Neural cell (in vitro differentiated cells): Measurements from ENCODE around the gene PRKG1. TPM values are rescaled to one million over a fixed set of nuclear protein-coding genes. Genes with fewer than 3 reads are reported as not detected.

ENCODE experiments used
- H2AFZ ChIP-seq: fragments of 200-600, 300-800 bp; sonication (generic), shearing (Covaris generic); 2 replicates; pipeline ENCODE4 v1.6.0; 2014; ENCODE audit warnings: low read depth, mild to moderate bottlenecking, antibody characterized with exemption, low read length, moderate library complexity
- H3F3A ChIP-seq: fragments of 200-600 bp; shearing (Covaris generic); 2 replicates; pipeline ENCODE4 v1.6.1; 2016; ENCODE audit warnings: mild to moderate bottlenecking, moderate library complexity, mixed read lengths, antibody characterized with exemption, low read length; ENCODE audit not compliant: insufficient read depth, poor library complexity, severe bottlenecking
- H3K27ac ChIP-seq: fragments of 200-600, 300-800 bp; sonication (generic), shearing (Covaris generic); 2 replicates; pipeline ENCODE4 v1.5.1; 2014; ENCODE audit warnings: mild to moderate bottlenecking, low read length, moderate library complexity
- H3K27me3 ChIP-seq: fragments of 300-800, 200-600 bp; sonication (generic), shearing (Covaris generic); 2 replicates; pipeline ENCODE4 v1.6.0; 2014; ENCODE audit warnings: mild to moderate bottlenecking, low read depth, low read length, moderate library complexity; ENCODE audit not compliant: insufficient read depth
- H3K36me3 ChIP-seq: fragments of 300-800, 200-600 bp; sonication (generic), shearing (Covaris generic); 2 replicates; pipeline ENCODE4 v1.5.1; 2014; ENCODE audit warnings: mild to moderate bottlenecking, antibody characterized with exemption, low read length, moderate library complexity; ENCODE audit not compliant: insufficient read depth
- H3K4me2 ChIP-seq: fragments of 300-800, 200-600 bp; sonication (generic), shearing (Covaris generic); 2 replicates; pipeline ENCODE4 v1.6.0; 2014; ENCODE audit warnings: mild to moderate bottlenecking, low read length
- H3K4me3 ChIP-seq: fragments of 300-800, 200-600 bp; sonication (generic), shearing (Covaris generic); 2 replicates; pipeline ENCODE4 v1.5.1; 2014; ENCODE audit warnings: mild to moderate bottlenecking, low read length, moderate library complexity
- H3K79me2 ChIP-seq: fragments of 200-600 bp; shearing (Covaris generic); replicated peaks from 2 replicates; pipeline ENCODE4 v1.6.0; 2014; ENCODE audit warnings: mild to moderate bottlenecking, low read length, moderate library complexity; ENCODE audit not compliant: insufficient read depth
- H3K9ac ChIP-seq: fragments of 300-800, 200-600 bp; sonication (generic), shearing (Covaris generic); 2 replicates; pipeline ENCODE4 v1.6.1; 2016; ENCODE audit warnings: mild to moderate bottlenecking, low read length, mixed read lengths
- H3K9me2 ChIP-seq: fragments of 200-600 bp; shearing (Covaris generic); 2 replicates; pipeline ENCODE4 v1.6.1; 2016; ENCODE audit warnings: mild to moderate bottlenecking, low read length, mixed read lengths; ENCODE audit not compliant: insufficient read depth
- H3K9me3 ChIP-seq: fragments of 200-600, 300-800 bp; sonication (generic), shearing (Covaris generic); 2 replicates; pipeline ENCODE4 v1.6.1; 2016; ENCODE audit warnings: mild to moderate bottlenecking, mixed run types, low read length, moderate library complexity, mixed read lengths
- H4K20me1 ChIP-seq: fragments of 200-600 bp; shearing (Covaris generic); 2 replicates; pipeline ENCODE4 v1.6.1; 2016; ENCODE audit warnings: mild to moderate bottlenecking, mixed run types; ENCODE audit not compliant: insufficient read depth
- CTCF ChIP-seq: fragments of 450-650 bp; IDR thresholded peaks from 2 replicates; pipeline ENCODE4 v1.5.1; 2014; ENCODE audit warnings: antibody characterized with exemption, mild to moderate bottlenecking, moderate library complexity; ENCODE audit not compliant: poor library complexity, severe bottlenecking
- EP300 ChIP-seq: fragments of 450-650 bp; conservative IDR thresholded peaks from 2 replicates; pipeline ENCODE4 v1.6.1; 2014; ENCODE audit warnings: antibody characterized with exemption, mild to moderate bottlenecking, moderate library complexity; ENCODE audit not compliant: poor library complexity, severe bottlenecking
- EZH2 ChIP-seq: fragments of 200-600, 300-800 bp; shearing (Covaris generic), sonication (generic); IDR thresholded peaks from 2 replicates; pipeline ENCODE4 v1.6.1; 2014; ENCODE audit warnings: antibody characterized with exemption, low read length, borderline replicate concordance, mild to moderate bottlenecking; ENCODE audit not compliant: insufficient read depth, poor library complexity, severe bottlenecking
- MXI1 ChIP-seq: fragments of 450-650 bp; conservative IDR thresholded peaks from 2 replicates; pipeline ENCODE4 v1.6.1; 2014; ENCODE audit warnings: antibody characterized with exemption, mild to moderate bottlenecking; ENCODE audit not compliant: poor library complexity, severe bottlenecking
- POLR2AphosphoS5 ChIP-seq: IDR thresholded peaks from 2 replicates; pipeline ENCODE4 v1.6.1; 2012
- RAD21 ChIP-seq: fragments of 450-650 bp; conservative IDR thresholded peaks from 2 replicates; pipeline ENCODE4 v1.6.1; 2014; ENCODE audit warnings: antibody characterized with exemption, mild to moderate bottlenecking, moderate library complexity
- REST ChIP-seq: IDR thresholded peaks from 2 replicates; pipeline ENCODE4 v1.6.1; 2012; ENCODE audit warnings: borderline replicate concordance
- SMC3 ChIP-seq: fragments of 450-650 bp; conservative IDR thresholded peaks from 2 replicates; pipeline ENCODE4 v1.6.1; 2014; ENCODE audit warnings: antibody characterized with exemption, mild to moderate bottlenecking, moderate library complexity; ENCODE audit not compliant: poor library complexity
- TAF1 ChIP-seq: IDR thresholded peaks from 2 replicates; pipeline ENCODE4 v1.6.1; 2012; ENCODE audit warnings: low read depth
- polyA plus RNA-seq: library from polyadenylated mRNA; depleted of rRNA; stranded (reverse); fragments of >200 nt; gene quantifications from 2 replicates; pipeline ENCODE4 v1.2.3, GENCODE V29; 2014

Gene PRKG1
- polyA plus RNA-seq, 1 donor from 2014 or later, result 2.2 TPM

- Histone ChIP-seq H3K27ac (no peak overlapping the region), H2AFZ (no peak overlapping the region), H3K9ac (no peak overlapping the region), H3K79me2 (no peaks in the 10 kb centered on the region), H3K36me3 (no peaks in the 10 kb centered on the region), H4K20me1 (no peaks in the 10 kb centered on the region), H3K27me3 (no peaks in the 10 kb centered on the region), H3K9me2 (no peaks in the 10 kb centered on the region), H3K4me3 (no peak overlapping the region), H3K9me3 (no peaks in the 10 kb centered on the region), H3K4me2 (no peak overlapping the region), H3F3A (no peaks in the 10 kb centered on the region)
- no peak for TF ChIP-seq EZH2
- no peak for TF ChIP-seq RAD21
- no peak for TF ChIP-seq MXI1
- no peak for TF ChIP-seq POLR2AphosphoS5
- TF ChIP-seq SMC3, result no peak
- TF ChIP-seq EP300, result no peak
- no peak for TF ChIP-seq REST
- no peak for TF ChIP-seq CTCF
- TF ChIP-seq TAF1, result no peak
These were observed 919.2 kb downstream of the PRKG1 start for GRCh38 chr10:51993475-51993874.

- TF ChIP-seq EZH2 (no peak), EP300 (no peak), REST (no peak), MXI1 (no peak)
- no peaks in the 10 kb centered on the region for H3K79me2 ChIP-seq
- no peaks in the 10 kb centered on the region for H4K20me1 ChIP-seq
- H3K4me3 ChIP-seq, result no peak overlapping the region
- H3K36me3 ChIP-seq, result no peaks in the 10 kb centered on the region
- H3K4me2 ChIP-seq, result no peak overlapping the region
- no peaks in the 10 kb centered on the region for H3K27me3 ChIP-seq
- no peaks in the 10 kb centered on the region for H3F3A ChIP-seq
- no peak overlapping the region for H3K27ac ChIP-seq
- no peaks in the 10 kb centered on the region for H3K9me2 ChIP-seq
- no peak overlapping the region for H3K9ac ChIP-seq
- H3K9me3 ChIP-seq, result no peaks in the 10 kb centered on the region
- no peak overlapping the region for H2AFZ ChIP-seq
These were observed 924.8 kb downstream of the PRKG1 start for GRCh38 chr10:51999096-51999495.
